NT2/D1 (cell line): ENCODE data around the gene ERVFRD-1.

ENCODE experiments used
- SUZ12 ChIP-seq: IDR thresholded peaks from 2 replicates; pipeline ENCODE4 v1.6.1; 2011; ENCODE audit not compliant: insufficient read length, insufficient read depth; ENCODE audit errors: extremely low read depth
- ZNF274 ChIP-seq: IDR thresholded peaks from 2 replicates; pipeline ENCODE4 v1.6.1; 2011; ENCODE audit warnings: mild to moderate bottlenecking, low read depth, low read length

DNA sequence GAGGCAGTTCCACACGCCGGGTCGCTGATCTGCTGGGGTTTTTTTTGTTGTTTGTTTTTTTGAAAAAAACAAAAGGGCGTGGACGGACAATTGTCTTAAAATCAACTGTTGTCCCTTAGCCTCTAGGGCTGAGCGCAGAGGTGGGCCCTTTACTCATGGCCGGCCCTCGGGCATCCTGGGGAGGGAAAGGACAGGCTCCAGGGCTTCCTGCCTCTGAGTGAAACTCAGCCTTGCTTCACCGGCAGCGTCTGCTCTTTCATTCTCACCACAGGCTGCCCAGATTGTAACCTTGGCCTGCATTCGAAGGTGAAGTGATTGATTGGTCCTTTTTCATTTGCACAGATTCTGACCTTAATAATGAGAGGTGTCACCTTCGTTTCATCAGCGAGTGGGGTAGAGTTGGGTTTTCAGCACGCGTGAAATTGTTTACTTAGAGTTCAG, 17.1 kb downstream of the ERVFRD-1 start:
- TF ChIP-seq SUZ12: no peak
- TF ChIP-seq ZNF274: no peak
